IPS-18a (cell line): ENCODE measurements around the gene CCDC134.

Experiments used
- H3K27ac ChIP-seq: one replicate; pipeline ENCODE4 v1.5.1; 2013; ENCODE audit warnings: low read length
- H3K27me3 ChIP-seq: one replicate; pipeline ENCODE4 v1.6.1; 2013; ENCODE audit warnings: mild to moderate bottlenecking, low read length; ENCODE audit not compliant: control insufficient read depth, insufficient read depth
- H3K36me3 ChIP-seq: one replicate; pipeline ENCODE4 v1.6.1; 2013; ENCODE audit warnings: low read depth, low read length; ENCODE audit not compliant: control insufficient read depth
- H3K4me1 ChIP-seq: one replicate; pipeline ENCODE4 v1.6.1; 2013; ENCODE audit warnings: low read depth, low read length; ENCODE audit not compliant: control insufficient read depth
- H3K4me3 ChIP-seq: one replicate; pipeline ENCODE4 v1.5.1; 2013; ENCODE audit warnings: low read length
- H3K9ac ChIP-seq: one replicate; pipeline ENCODE4 v1.6.1; 2013; ENCODE audit warnings: mild to moderate bottlenecking, low read length, moderate library complexity
- H3K9me3 ChIP-seq: one replicate; pipeline ENCODE4 v1.6.1; 2013; ENCODE audit warnings: low read depth, low read length; ENCODE audit not compliant: control insufficient read depth

The CCDC134 gene

DNA sequence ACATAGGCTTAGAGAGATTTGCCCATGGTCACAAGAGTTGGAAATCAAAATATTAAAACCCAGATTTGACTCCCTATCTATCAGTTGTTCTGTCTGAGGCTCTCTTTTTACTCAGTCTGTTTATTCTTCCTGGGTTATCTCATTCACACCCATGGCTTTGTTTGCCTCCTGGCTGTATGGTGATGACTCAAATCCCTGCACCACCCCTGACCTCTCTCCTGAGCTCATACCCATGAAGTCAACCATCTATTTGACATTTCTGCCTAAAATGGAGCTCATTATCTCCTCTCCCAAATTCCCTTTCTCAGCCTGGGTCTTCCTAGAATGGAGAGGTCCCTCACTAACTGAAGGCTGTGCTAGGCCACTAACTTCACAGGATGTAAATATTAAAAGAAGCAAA is 27.8 kb upstream of the CCDC134 start:
- H3K9ac ChIP-seq, result no peak overlapping the region
- H3K4me1 ChIP-seq, result no peaks in the 10 kb centered on the region
- no peaks in the 10 kb centered on the region for H3K27me3 ChIP-seq
- no peaks in the 10 kb centered on the region for H3K9me3 ChIP-seq
- no peaks in the 10 kb centered on the region for H3K36me3 ChIP-seq
- no peak overlapping the region for H3K4me3 ChIP-seq
- H3K27ac ChIP-seq, result no peak overlapping the region

DNA sequence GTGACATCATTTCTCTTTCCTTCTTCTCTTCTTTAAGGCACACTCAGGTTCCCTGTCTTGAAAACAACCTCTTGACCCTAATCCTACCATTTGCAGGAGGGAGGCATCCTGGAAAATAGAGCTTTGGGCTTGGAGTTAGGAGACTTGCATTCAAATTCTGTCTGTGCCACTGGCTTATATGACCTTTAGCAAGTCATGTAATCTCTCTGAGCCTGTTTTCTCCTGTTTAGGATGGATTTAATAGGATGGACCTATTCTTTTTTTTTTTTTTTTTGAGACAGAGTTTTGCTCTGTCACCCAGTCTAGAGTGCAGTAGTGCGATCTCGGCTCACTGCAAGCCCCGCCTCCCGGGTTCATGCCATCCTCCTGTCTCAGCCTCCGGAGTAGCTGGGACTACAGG is 25.1 kb upstream of the CCDC134 start:
- Histone ChIP-seq H3K36me3 (no peaks in the 10 kb centered on the region), H3K9ac (no peak overlapping the region), H3K4me3 (no peak overlapping the region), H3K27me3 (no peaks in the 10 kb centered on the region), H3K4me1 (no peaks in the 10 kb centered on the region), H3K27ac (no peak overlapping the region), H3K9me3 (no peaks in the 10 kb centered on the region)

DNA sequence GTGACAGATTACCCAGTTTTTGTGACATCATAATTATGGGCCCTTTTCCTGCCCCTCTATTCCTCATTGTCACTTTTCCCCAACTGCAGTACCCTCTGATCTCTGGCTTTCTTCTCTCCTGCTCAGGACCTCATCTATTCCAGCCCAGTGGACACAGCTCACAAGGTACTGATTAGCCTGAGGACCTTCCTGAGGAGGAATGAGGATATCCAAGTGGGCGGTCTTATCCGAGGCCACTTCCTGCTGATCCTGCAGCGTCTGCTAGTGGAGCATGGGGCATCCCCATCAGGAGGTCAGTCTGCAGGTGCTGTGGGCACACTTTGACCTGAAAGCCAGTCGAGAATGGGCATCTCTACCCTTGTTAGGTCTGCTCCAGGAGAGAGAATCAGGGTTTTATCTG is 24.5 kb upstream of the CCDC134 start:
- no peaks in the 10 kb centered on the region for H3K27me3 ChIP-seq
- no peak overlapping the region for H3K9ac ChIP-seq
- no peaks in the 10 kb centered on the region for H3K36me3 ChIP-seq
- no peaks in the 10 kb centered on the region for H3K9me3 ChIP-seq
- H3K4me1 ChIP-seq, result no peaks in the 10 kb centered on the region
- no peak overlapping the region for H3K27ac ChIP-seq
- H3K4me3 ChIP-seq, result no peak overlapping the region

DNA sequence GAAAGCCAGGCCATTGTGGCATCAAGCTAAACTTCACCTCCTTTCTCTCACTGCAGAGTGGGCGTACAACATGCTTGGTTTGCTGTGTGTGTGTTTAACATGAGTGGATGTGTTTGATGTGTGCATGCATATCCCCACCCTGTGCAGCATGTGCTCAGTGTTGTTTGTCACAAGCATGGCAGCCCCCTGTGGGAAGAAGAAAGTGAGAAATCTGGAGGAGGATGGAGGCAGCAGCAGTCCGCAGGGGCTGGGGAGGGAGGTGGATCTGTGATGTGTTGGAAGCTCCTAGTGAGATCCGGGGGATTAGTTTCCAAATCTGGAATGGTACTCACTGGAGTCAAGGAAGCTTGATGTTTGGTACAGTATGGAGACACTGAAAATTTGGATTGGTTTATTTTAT is 24.1 kb upstream of the CCDC134 start:
- Histone ChIP-seq H3K9ac (no peak overlapping the region), H3K27ac (no peak overlapping the region)

DNA sequence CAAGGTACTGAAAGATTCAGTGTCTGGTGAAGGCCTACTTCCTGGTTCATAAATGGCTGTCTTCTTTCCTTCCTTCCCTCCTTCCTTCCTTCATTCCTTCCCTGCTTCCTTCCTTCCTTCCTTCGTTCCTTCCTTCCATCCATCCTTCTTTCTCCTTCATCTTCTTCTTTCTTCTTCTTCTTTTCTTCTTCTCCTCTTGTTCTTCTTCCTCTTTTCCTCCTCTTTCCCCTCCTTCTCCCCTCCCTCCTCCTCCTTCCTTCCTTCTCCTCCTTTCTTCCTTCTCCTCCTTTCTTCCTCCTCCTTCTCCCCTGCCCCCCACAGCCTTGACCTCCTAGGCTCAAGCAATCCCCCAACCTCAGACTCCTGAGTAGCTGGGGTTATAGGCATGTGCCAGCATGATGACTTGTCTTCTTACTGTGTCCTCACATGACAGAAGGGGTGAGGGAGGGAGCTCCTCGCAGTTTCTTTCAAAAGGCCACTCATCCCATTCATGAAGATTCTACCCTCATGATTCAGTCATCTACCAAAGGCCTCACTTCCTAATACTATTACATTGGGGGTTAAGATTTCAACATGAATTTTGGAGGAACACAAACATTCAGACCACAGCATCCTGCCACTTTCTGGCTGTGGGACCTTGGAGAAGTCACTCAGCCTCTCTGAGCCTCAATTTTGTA is 22.6 kb upstream of the CCDC134 start:
- Histone ChIP-seq H3K36me3 (no peaks in the 10 kb centered on the region), H3K4me3 (no peak overlapping the region), H3K27me3 (no peaks in the 10 kb centered on the region), H3K9ac (no peak overlapping the region), H3K9me3 (no peaks in the 10 kb centered on the region), H3K4me1 (no peaks in the 10 kb centered on the region), H3K27ac (no peak overlapping the region)

More for the DNA sequence above, 24.1 kb upstream of the CCDC134 start:
- no peak overlapping the region for H3K4me3 ChIP-seq
- H3K27me3 ChIP-seq, result no peaks in the 10 kb centered on the region
- no peaks in the 10 kb centered on the region for H3K4me1 ChIP-seq
- H3K9me3 ChIP-seq, result no peaks in the 10 kb centered on the region
- H3K36me3 ChIP-seq, result no peaks in the 10 kb centered on the region

DNA sequence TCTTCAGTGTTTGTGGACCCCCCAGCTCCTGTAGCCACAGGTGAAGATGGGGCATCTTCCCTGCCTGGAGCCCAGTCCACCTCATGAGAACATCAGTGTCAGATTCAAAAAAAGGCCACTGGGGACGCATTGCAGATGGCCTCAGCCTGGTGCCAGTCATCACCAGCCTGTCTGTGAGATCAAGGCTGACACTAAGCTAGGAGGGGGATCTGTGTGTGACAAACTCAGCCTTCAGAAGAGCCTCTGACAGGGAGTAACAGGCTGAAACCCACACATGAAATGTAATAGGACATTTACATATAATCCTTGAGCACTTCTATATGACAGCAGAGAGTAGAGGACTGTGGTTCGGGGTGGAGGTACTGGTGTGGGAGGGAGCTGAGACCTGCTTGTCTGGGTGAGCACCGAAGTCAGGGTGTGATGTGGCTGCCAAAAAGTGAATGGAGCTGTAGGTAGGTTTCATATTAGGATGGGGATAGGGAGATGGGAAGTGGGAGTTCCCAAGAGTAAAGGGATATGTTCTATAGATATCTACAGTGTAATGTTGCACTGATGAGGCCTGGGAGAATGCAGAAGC is 20.5 kb upstream of the CCDC134 start:
- Histone ChIP-seq H3K9ac (no peak overlapping the region), H3K9me3 (no peaks in the 10 kb centered on the region), H3K4me3 (no peak overlapping the region), H3K4me1 (no peaks in the 10 kb centered on the region), H3K27ac (no peak overlapping the region), H3K27me3 (no peaks in the 10 kb centered on the region), H3K36me3 (no peaks in the 10 kb centered on the region)

DNA sequence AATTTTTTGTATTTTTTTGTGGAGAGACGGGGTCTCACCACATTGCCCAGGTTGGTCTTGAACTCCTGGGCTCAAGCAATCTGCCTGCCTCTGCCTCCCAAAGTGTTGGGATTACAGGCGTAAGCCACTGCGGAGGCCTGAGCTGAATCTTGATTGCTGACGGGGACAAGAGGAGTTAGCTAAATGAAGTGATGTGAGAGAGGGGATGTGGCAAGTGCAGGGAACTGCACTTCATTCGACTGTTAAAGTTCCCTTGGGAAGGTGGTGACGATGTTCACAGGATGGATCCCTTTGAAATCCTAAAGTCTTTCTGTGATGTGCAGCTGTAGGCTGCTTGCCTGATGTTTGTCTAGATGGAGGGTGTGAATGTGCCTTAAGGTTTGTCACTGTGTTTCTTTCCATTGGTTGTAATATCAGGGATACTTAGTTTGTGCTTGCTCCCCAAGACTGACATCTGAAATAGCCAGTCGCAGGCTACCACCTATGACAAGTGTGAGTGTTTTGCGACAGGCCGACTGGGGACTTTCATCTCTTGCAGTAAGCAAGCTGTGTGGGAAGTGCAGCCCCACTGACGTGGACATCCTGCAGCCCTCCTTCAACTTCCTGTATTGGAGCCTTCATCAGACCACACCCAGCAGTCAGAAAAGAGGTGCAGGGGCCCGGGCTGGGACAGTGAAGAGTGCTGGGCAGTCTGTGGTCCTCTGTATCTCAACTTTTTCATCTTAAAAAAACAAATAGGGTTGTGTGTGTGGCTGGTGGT is 19.6 kb upstream of the CCDC134 start:
- no peaks in the 10 kb centered on the region for H3K9me3 ChIP-seq
- no peaks in the 10 kb centered on the region for H3K4me1 ChIP-seq
- no peak overlapping the region for H3K4me3 ChIP-seq
- no peaks in the 10 kb centered on the region for H3K36me3 ChIP-seq
- no peaks in the 10 kb centered on the region for H3K27me3 ChIP-seq
- H3K9ac ChIP-seq, result no peak overlapping the region
- no peak overlapping the region for H3K27ac ChIP-seq

DNA sequence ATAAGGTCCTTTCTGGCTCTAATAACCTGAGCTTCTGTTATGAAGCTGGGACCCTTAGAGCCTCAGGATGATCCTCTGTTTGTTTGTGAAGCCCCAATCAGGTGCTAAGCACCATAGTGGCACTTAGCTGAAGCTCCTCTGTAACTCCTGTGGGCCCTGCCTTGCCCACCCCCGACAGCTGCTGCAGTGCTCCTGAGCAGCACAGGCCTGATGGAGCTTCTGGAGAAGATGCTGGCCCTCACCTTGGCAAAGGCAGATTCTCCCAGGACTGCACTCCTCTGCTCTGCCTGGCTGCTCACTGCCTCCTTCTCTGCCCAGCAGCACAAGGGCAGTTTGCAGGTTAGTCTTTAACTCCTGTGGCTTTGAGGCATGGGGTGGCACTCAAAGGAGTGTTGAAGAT is 19.0 kb upstream of the CCDC134 start:
- H3K4me1 ChIP-seq, result no peaks in the 10 kb centered on the region
- H3K9ac ChIP-seq, result no peak overlapping the region
- H3K4me3 ChIP-seq, result no peak overlapping the region
- no peak overlapping the region for H3K27ac ChIP-seq
- H3K27me3 ChIP-seq, result no peaks in the 10 kb centered on the region
- H3K36me3 ChIP-seq, result no peaks in the 10 kb centered on the region
- H3K9me3 ChIP-seq, result no peaks in the 10 kb centered on the region

DNA sequence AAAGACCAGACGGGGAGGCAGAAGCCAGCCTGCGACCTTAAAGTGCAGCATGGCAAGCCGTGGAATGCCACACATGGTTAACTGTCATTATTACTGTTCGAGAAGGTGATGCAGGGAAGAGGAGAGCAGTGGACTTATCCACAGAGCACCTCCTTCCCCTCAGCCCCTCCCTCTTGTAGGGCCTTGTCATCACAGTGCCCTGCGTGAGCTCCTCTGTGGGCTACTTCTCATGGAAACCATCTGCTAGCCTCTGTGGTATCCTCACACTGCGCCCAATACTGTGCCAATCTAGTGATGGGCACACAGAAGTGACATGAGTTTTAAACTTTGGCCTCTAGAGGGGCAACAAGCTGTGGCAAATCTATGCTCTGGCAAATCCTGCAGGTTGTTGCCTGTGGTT is 18.2 kb upstream of the CCDC134 start:
- H3K4me1 ChIP-seq, result no peaks in the 10 kb centered on the region
- no peak overlapping the region for H3K27ac ChIP-seq
- H3K27me3 ChIP-seq, result no peaks in the 10 kb centered on the region
- no peak overlapping the region for H3K4me3 ChIP-seq
- no peak overlapping the region for H3K9ac ChIP-seq
- H3K9me3 ChIP-seq, result no peaks in the 10 kb centered on the region
- no peaks in the 10 kb centered on the region for H3K36me3 ChIP-seq

DNA sequence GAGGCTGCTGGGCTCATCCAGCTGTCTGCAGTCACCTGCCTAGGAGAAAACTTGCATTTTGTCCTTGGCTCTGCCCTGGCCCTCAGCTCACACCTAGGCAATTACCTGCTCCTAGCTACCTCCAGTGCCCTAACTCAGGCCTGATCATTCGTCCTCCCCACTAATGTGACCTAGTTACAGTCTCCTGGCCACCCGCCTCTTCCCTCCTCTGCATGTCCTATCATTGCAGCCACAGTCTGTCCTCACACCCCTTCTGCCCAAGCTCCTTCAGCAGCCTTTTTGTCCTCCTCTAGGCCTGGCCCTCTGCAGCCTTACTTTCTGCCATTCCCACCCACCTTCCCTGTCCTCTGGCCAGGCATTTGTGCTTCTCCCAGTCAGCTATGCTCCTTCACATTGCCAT is 17.7 kb upstream of the CCDC134 start:
- Histone ChIP-seq H3K9ac (no peak overlapping the region), H3K4me3 (no peak overlapping the region), H3K9me3 (no peaks in the 10 kb centered on the region), H3K4me1 (no peaks in the 10 kb centered on the region), H3K27me3 (no peaks in the 10 kb centered on the region), H3K27ac (no peak overlapping the region), H3K36me3 (no peaks in the 10 kb centered on the region)

DNA sequence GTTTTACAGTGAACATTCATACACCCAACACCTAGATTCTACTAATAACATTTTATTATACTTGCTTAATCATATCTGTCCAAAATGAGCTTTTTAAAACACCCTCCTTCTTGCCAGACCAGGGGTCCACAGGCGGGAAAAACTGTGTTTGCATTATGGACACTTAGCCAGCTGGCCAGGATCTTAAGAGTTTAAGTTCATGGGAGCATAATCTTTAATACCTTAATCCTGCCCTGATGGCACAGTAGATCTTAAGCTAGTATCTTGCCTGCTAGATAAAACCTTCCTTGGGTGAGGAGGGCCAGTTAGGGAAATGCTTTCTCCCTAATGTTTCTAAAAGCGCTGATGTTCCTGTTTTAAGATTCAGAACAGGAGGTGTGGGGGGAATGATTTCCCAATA is 13.1 kb upstream of the CCDC134 start:
- no peaks in the 10 kb centered on the region for H3K9me3 ChIP-seq
- H3K27ac ChIP-seq, result no peak overlapping the region
- H3K4me1 ChIP-seq, result no peaks in the 10 kb centered on the region
- H3K36me3 ChIP-seq, result no peaks in the 10 kb centered on the region
- H3K4me3 ChIP-seq, result no peak overlapping the region
- H3K9ac ChIP-seq, result no peak overlapping the region
- H3K27me3 ChIP-seq, result no peaks in the 10 kb centered on the region

DNA sequence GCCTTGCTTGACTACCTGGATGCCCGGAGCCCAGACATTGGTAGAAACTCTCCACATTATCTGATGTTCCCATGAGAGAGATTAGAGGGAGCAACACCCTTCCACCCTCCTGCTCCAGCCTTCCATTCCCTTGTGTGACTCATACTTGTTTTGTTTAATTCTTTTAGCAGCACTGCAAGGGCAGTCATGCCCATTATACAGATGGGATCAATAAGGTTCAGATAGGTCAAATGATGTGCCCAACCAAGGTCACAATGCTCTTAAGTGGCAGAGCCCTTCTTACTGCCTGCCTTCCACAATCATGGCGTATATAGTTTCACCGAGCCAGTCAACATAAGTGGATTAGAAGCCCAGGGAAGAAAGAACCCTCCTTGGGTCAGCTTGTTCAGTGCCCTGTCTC is 6.6 kb upstream of the CCDC134 start:
- Histone ChIP-seq H3K9me3 (no peaks in the 10 kb centered on the region), H3K27me3 (no peaks in the 10 kb centered on the region), H3K9ac (no peak overlapping the region), H3K4me1 (no peaks in the 10 kb centered on the region), H3K27ac (no peak overlapping the region), H3K4me3 (no peak overlapping the region), H3K36me3 (no peaks in the 10 kb centered on the region)
